ENCODE measurements around the gene PEX14.

Gene PEX14

GRCh38 chr1:10553118-10553517 is 78.4 kb downstream of the PEX14 start:
- peak; percentile 21 for DNase-seq

GRCh38 chr1:10555635-10556429 is 81.1 kb downstream of the PEX14 start:
- DNase-seq = peak; percentile 15

GRCh38 chr1:10556430-10557005 is 81.8 kb downstream of the PEX14 start:
- DNase-seq = no peak

GRCh38 chr1:10557714-10558113 is 83.0 kb downstream of the PEX14 start:
- DNase-seq = no peak

GRCh38 chr1:10559386-10559785 is 84.6 kb downstream of the PEX14 start:
- DNase-seq = no peak

GRCh38 chr1:10561497-10561896 is 86.7 kb downstream of the PEX14 start:
- no peak for DNase-seq

GRCh38 chr1:10561955-10562354 is 87.2 kb downstream of the PEX14 start:
- DNase-seq = no peak

GRCh38 chr1:10564063-10564462 is 89.3 kb downstream of the PEX14 start:
- DNase-seq = no peak

- no peak for DNase-seq
Measured at GRCh38 chr1:10569531-10569930, 94.8 kb downstream of the PEX14 start.

- DNase-seq = no peak
Measured at GRCh38 chr1:10575616-10576015, 100.9 kb downstream of the PEX14 start.

- no peak for DNase-seq
Measured at GRCh38 chr1:10578070-10578469, 103.3 kb downstream of the PEX14 start.

- no peak for DNase-seq
Measured at GRCh38 chr1:10583641-10584040, 108.9 kb downstream of the PEX14 start.

- DNase-seq = no peak
Measured at GRCh38 chr1:10585242-10585641, 110.5 kb downstream of the PEX14 start.

GRCh38 chr1:10586125-10586524 is 111.4 kb downstream of the PEX14 start:
- no peak for DNase-seq

GRCh38 chr1:10588640-10589039 is 113.9 kb downstream of the PEX14 start:
- no peak for DNase-seq

- DNase-seq = no peak
Measured at GRCh38 chr1:10589074-10589473, 114.3 kb downstream of the PEX14 start.

- DNase-seq = no peak
Measured at GRCh38 chr1:10591010-10591409, 116.3 kb downstream of the PEX14 start.

GRCh38 chr1:10592373-10592772 is 117.6 kb downstream of the PEX14 start:
- no peak for DNase-seq

GRCh38 chr1:10593750-10594149 is 119.0 kb downstream of the PEX14 start:
- peak; percentile 8 for DNase-seq

- DNase-seq = no peak
Measured at GRCh38 chr1:10594595-10595223, 120.0 kb downstream of the PEX14 start.

GRCh38 chr1:10596780-10597179 is 122.0 kb downstream of the PEX14 start:
- no peak for DNase-seq

- DNase-seq = no peak
Measured at GRCh38 chr1:10597492-10598388, 123.0 kb downstream of the PEX14 start.

GRCh38 chr1:10598389-10598702 is 123.6 kb downstream of the PEX14 start:
- no peak for DNase-seq
